GF-D8 (cell line): ENCODE measurements around the gene CKS1B.

Experiments
- DNase-seq: peaks from one replicate; lab custom pipeline; 2025; lab: John Stamatoyannopoulos, UW

The CKS1B gene

DNA sequence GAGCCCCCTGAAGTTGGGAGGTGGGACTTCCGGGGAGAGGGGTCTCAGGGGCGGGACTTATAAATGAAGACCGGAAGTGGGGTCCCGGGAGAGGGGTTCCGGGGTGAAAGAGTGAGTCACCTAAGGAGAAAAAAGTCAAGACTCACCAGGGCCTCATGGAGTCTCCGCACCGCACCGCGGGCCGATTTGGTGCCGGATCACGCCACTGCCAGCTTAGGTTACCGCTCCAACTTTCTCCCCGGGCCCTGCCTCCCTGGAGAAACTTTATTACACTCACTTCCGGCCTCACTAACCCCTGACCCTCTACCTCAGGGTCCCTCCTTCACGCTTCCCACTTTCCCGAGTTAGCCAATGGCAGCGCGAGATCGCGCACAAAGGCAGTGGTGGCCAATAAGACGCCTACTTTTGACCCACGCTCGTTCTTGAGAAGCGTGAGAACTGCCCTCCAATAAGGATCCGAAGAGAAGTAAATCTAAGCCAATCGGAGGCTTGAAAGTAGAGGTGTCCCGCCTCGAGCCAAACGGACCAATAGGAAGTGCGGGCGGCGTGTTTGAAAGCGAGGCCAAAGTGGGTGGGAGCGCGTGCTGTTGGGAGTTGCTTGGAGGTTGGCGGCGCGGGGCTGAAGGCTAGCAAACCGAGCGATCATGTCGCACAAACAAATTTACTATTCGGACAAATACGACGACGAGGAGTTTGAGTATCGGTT is at the start of gene CKS1B:
Gene CKS1B (plus strand): TSS at position 580 of the 706 bp plus-strand sequence. CDS start 65 bp downstream, at position 645.
- peak; percentile 99 for DNase-seq

DNA sequence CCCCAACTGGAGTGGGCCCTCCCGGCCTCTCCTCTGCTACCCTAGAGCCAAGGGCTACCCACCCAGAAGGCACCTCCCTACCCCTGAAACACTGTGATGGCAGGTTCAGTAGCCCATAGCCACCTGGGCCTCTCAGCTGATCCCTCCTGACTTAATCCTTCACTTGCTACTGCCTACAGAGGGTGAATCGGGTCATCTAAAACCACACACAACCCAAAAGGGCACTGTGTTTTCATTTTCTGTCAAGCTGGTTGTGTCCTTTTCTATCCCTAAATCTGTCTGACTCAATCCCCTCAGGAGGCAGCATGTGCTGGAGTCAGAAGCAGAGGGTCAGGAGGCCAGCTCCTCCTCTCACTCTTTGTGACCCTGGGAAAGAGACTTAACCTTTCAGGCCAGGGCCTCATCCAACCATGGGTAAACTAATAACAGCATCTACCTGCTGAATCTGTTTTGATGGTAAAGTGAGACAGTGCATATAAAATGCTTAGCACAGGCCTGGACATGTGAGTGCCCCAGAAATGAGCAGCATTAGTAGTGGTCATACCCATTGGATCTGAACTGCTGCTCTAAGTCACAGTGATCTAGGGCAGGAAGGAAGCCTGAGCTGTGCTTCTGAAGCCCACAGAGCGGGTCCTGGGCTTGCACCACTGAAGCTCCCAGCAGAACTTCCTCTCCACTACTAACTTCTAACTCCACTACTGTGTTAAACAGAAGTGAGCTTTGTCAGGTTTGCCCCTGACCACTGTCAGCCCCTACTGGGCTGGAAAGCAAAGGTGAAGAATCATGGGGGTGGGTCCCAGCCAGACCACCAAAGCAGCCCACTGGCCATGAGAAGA is 48.9 kb upstream of the CKS1B start:
- peak; percentile 65 for DNase-seq

DNA sequence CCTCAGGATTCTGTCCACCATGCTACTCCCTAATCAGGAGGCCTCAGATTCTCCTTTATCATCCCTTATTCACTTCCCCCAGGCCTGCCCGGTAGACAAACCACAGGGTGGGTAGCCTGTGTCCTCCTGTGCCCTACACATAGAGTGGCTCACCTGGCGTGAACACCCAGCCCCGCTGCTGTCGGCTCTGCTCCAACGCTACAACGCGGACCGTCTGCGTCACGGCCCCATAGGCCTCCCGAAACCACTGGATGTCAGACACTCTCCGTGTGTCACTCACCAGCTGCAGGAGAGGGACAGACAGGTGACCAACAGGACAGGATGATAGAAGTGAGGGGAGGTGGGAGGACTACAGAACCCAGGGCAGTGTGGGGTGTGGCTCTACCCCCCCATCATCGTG is 48.3 kb upstream of the CKS1B start:
- no peak for DNase-seq

DNA sequence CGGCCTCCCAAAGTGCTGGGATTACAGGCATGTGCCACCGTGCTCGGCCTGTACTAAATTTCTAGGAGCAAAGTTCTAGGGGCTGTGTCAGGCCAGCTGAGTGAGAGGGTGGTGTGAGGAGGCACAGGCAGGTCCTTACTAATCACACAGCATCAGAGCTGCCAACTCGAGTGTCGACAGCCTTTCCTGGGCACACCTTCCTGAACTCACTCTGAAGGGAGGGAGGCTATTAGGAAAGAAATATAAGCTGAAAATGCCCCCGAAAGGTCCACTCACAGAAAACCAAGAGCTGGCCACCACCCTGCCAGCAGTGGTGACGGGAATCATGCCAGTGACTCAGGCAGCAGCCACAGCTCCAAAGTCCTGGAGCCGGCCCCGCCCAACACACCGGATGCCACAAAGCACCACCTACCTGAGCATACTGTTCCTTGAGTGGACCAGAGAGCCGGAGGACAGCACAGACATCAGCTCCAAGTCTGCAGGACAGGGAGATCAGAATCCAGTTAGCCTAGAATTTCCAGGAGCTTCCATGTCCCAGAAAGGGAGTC is 42.5 kb upstream of the CKS1B start:
- no peak for DNase-seq

DNA sequence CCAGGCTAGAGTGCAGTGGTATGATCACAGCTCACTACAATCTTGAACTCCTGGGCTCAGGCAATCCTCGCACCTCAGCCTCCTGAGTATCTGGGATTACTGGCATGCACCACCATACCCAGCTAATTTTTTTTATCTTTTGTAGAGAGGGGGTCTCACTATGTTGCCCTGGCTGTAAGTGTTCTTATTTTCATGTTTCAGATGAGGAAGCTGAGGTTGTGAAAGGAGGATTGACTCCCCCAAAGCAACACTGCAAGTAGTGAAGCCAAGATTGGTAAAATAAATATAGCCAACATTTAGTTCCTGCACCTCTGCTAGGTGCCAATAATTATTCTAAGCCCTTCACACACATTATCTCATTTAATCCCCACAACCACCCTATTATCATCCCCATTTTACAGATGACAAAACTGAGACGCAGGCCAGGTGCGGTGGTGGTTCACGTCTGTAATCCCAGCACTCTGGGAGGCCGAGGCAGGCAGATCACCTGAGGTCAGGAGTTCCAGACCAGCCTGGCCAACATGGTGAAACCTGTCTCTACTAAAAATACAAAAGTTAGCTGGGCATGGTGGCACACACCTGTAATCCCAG is 40.0 kb upstream of the CKS1B start:
- no peak for DNase-seq

DNA sequence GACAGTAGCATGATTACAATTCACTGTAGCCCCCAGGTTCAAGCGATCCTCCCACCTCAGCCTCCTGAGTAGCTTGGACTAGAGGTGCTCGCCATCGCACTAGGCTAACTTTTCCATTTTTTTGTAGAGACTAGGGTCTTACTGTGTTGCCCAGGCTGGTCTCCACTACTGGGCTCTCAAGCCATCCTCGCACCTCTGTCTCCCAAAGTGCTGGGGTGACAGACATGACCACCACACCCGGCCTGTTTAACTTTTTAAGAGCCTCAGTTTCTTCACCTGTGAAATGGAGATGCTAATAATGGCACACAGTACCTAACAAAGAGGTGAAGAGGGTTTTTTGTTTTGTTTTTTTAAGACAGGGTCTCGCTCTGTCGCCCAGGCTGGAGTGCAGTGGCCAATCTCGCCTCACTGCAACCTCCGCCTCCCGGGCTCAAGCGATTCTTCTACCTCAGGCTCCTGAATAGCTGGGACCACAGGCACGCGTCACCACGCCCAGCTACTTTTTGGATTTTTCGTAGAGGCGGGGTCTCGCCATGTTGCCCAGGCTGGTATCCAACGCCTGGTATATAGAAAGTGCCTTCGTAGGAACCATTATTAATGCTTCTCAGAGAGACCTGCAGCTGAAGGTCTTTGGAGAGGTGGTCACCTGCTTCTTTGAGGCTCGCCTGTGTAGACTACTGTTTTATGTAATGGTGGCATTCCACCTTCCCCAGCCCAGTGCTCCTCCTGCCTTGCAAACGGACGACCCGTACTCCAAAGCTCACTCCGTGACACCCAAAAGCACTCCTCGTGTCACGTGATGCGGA is 38.5 kb upstream of the CKS1B start:
- no peak for DNase-seq

DNA sequence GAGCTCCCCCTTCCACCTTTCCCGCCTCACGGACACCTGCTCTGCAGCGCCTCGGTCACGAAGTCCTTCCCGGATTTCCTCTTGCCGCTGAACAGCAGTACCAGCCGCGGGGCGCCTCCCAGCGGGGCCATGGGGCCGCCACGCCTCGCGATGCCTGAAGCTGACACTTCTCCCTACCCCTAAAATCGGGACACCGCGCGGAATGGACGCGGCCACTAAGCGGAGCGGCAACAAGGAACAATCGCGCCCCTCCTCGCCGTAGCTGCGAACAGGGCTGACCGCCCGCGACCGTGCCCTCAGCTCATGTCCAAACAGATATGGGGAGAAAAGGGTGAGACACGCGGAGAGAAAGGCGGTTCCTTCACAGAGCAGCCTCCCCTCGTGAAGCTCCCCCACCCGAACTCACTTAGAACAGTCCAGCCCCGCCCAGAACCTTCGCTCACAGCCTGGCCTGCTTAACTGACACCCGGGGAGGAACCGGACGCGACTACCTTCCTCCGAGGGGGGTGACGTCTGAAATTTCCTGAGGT is 37.9 kb upstream of the CKS1B start, which contains the start of gene PMVK:
Gene PMVK (minus strand): TSS at position 165 of the 530 bp plus-strand sequence. CDS start 34 bp downstream, at position 131.
- DNase-seq, result peak; percentile 87

DNA sequence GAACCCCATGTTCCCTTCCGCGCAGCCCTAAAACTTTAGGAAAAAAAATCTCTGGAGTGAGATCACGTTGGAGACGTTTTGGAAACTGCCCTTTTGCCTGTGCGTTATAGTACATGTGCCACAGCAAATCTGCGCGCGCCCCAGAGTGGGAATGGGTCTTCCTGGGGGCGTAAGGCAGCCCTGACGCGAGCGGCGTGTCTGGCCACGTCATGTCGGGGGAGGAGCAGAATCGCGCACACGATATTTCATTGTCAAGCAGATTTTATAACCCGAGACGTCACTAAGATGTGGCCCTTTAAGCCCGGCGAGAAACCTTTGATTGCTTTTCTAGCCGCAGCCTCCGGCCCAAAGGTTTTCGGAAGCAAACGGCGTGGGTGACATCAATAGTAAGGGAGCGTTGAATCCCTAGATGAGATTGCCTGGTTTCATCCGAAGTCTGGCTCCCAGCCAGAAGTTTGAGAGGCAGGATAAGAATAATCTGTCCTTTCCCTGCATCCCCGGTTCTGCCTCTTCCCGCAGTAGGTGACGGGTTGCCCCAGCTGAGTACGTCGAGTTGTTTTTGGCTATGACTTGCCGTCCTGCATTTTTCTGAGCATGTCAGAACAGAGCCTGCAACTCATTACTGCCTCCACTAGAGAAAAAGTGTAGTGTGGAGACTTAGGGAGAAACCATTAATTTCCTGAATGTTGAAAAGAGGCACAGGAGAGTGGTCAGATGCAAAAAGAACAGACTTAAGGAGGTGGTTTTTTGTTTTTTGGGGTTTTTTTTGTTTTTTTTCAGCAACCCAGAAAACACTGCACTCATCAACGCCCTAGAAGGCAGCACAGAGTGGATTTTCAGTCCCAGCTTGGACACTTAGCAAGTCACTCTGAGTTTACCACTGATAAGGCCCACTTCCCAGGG is 37.1 kb upstream of the CKS1B start:
- peak; percentile 78 for DNase-seq

DNA sequence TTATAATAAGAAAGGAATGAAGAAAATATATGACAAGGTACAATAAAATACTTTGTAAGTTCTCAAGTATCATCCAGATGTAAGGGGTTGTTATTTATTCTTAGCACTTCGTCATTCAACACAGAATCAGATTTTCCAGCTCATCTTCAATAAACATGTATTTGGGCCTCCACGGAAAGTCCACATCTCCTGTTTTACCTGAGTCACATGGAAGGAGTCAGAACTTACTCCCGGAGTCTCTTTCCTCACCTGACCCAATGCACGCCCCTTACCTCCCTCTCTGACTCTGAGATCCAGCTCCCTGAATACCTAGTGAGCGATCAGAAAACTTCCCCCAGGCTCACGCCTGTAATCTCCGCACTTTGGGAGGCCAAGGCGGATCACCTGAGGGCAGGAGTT is 36.5 kb upstream of the CKS1B start:
- no peak for DNase-seq

DNA sequence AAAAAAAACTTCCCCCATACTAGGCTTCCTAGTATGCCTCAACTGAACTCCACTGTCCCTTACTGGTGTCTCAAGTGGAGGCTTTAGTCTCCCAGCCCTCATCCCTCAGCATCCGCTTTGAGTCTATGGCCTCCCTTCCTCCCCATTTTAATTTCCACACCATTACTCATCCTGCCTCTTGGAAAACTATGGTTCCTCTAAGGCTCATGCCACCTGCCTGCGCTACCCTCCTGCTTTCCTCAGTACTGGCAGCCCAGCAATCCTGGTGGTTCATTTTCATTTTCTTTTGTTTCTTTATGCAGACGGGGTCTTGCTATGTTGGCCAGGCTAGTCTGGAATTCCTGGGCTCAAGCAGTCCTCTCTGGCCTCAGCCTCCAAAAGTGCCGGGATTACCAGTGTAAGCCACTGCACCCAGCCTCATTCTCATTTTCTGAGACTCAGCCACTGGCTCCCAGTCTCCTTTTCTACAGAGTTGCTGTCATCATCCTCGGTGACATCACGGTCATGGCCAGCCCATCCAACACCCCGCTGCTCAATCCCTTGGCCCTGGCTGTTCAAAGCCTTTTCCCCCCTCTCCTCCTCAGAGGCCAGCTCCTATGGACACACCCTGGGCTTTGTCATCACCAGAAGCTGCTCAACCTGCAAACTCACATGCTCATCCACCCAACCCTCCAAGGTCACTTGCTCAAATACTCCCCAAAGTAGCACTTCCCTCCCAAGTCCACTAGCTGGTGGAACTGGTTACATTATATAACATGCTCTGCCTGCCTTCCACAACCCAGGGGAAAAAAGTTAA is 35.7 kb upstream of the CKS1B start:
- no peak for DNase-seq

DNA sequence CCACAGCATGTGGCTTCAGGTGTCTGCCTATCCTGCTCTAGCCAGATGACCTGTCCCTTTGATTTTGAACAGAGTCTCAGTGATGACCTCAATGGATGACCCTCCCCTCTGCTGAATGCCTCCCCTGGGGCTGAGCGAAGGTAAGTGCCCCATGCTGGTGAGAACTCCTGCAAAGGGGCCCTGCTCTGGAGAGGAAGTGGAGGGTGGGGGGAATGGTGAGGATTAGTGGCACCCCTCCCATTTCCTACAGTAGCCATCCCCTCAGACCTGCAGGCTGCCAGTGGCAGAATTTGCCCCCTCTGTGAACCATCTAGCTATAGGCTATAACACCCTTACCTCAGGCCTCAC is 34.3 kb upstream of the CKS1B start:
- DNase-seq, result no peak

DNA sequence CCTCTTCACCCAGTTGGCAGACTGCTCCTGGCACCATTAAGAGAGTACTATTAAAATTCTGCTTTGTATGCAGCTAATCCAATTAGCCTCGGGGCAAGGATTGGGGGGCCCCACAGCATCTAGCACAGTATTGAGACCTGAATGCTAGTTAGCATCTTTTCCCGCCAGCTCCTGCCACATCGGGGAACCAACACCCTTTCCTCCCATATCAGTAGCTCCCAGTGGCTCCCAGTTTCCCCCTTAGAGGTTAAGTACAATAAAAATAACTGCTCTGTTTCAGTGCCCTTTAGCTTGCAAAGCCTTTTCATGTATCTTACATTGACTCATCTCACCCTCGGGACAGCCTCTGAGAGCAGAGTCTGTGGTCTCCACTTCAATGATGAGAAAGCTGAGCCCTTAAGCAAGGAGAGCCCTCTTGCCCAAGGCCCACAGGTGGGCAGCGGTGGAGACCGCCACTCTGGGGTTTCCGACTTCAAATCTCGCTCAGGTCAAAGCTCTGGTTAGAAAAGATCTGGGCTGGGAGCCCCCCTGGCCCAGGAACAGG is 33.8 kb upstream of the CKS1B start:
- DNase-seq, result no peak

DNA sequence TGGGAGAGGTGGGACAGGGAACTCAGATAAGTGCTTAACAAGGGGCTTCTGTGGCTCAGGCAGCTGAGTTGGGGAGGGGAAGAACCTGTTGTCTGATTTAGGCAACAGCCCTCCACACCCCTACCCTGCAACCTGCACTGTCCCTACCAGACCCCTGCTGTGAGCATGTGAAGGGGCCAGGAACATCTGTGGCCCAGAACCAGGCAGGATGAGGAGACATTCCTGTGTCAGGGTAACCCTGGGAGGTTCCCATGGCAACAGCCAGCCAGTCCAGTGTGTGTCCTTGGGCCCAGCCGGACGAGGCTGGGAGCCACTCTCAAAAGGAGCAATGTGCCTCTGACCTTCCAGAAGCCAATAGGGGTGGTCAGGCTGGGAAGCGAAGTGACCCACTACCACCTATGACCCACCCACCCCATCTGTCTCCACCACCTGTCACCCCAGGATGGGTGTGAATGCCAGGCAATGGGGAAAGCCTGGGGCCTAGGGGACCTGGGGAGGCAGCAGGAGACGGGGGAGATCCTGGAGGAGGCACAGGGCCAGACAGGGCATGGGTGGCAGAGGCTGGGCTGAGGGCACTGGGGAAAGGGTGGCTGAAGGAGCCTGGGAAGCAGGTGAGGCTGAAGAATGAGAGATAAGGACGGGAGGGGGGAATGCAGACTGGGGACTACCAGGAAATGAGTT is 33.0 kb upstream of the CKS1B start:
- no peak for DNase-seq

DNA sequence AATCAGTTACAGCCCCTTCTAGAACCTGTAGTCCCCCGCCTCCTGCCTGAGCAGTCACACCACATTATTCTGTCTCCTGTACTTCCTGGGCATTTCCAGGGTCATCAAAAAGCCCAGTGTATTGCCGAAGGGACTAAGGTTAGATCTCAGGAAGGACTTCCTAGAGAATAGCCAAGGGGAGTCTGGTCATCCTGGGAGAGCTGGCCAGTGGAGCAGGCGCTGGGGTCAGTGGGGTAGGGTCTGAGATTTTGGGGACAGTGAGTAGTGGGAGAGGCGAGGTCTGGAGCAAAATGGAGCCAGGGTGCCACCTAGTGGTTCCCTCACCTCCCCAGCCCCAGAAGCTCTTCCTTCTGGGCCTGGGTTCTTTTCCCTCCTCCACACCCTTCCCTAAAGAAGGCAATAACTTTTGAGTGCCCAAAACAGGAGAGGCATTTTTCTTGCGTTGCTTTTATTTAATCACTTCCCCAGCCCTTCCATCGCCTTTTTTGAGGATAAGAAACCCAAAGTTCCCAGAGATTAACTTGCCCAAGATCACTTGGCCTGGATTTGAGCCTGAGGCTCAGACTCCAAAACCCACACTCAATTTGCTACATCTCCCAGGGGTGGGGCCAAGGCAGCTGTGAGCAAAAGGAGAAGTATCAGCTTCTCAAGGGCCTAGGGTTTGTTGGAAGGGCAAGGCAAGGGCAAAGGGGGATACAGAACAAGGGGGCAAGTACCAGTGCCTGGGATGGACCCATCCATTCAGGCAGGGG is 30.7 kb upstream of the CKS1B start:
- peak; percentile 62 for DNase-seq

DNA sequence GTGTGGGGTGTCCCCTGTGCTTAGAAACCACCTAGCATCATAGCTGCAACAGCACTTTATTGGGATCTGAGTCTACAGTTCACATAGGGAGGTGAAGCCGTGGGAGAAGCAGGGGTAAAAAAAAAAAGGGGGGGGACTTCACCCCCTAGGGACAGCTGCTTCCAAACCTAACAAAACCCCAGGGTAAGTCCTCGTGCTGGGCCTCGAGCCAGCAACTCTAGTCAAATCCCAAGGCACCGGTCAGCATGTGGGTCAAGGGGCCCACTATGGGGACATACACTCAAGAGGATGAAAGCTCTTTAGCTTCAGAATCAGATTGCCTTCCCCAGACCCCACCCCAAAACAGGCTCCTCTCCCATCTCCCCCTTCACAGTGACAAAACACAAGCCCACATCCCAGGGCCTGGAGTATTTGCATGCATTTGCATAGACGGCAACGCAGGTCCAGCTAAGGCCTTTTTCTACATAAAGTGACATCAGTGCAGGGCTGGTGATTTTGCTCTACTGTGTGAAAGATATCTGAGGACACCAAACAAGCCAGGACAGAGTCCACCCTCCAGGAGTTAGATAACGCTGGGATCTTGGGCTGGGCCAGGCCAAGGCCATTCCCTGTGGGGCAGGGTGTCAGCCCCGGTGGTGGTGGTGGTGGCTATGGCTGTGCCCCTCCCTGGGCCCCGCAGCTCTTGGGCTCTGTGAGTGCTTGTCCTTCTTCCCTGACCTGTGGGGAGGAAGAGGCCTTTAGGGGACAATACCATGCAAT is 29.9 kb upstream of the CKS1B start:
- DNase-seq, result no peak

DNA sequence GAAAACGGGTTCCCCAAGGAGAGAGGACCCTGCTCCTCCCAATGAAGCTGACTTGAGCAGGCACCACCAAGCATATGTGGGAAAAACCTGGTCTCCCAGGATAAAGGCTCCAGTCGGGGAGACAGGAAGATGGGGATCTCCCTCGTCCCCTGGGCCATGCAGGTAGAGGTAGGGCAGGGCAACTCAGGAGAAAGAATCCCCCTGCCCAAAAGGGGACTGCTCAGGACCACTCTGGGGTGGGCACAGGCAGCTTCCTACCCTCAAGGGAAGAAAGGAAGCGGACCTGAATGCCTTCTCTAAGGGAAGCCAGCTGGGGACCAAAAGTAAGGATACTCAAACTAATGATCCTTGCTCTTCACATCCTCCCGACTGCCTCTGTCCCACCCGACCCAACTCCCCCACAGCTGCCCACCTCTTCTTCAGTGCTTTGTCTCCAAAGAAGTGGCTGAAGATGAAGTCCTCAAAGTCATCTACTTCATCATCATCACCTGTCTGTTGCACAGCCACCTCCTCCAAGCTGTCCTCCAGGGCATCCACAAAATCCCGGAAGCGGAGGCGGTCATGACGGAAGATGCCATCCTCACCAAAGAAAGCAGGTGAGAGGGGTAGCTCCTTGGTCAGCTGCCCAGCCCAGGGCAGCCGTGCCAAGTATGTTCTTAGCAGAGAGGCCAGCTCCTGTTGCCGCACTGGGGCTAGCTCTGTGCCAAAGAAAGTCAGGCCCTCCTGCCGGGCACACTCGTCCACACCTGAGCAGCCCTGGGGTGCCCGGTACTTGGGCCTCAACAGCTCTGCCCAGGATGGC is 29.1 kb upstream of the CKS1B start:
- DNase-seq, result no peak
